HG03280 (cell line): Measurements from ENCODE around the gene BIN2.

ENCODE experiments used
- ATAC-seq: cut with Tn5 transposase; IDR thresholded peaks from one replicate; pipeline ENCODE4 v1.9.1; 2021; ENCODE audit warnings: mild to moderate bottlenecking, moderate library complexity; ENCODE audit not compliant: unreplicated experiment

The BIN2 gene

DNA sequence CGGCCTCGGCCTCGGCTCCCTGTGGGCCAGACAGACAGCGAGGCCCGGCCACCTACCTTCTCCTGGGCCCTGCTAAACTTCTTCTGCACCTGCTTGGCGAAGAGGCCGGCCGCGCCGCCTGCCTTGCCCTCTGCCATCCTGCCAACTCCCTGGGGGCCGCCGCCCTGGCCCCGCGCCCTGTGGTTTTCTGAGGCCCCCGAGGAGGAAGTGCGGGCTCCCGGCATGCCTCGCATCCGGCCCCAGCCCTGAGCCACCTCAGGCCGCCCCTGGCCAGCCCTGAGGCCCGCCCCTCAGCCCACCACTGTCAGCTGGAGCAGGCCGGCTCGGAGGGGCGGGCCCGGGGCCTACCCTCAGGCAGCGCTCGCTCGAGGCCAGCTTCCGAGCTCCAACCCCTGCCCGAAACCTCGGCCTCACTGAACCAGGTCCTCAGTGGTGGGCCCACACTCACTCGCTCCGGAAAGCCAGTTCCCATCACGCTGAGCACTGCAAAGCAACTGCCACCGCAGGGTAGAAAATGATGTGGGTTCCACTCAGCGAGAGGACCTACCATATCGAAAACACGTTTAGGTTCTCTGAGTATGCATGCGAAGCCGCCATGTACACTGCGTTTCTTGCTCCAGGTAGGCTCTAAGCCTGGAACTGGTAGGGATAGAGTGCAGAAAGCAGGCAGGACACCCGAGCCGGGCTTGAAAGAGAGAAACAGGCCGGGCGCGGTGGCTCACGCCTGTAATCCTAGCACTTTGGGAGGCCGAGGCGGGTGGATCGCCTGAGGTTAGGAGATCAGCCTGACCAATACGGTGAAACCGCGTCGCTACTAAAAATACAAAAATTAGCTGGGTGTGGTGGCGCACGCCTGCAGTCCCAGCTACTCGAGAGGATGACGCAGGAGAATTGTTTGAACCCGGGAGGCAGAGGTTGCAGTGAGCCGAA lies at the start of gene BIN2:
BIN2 (minus strand) TSS at position 209 of the 930 bp plus-strand sequence; CDS start at position 137, 72 bp downstream.
- ATAC-seq = peak; percentile 54

DNA sequence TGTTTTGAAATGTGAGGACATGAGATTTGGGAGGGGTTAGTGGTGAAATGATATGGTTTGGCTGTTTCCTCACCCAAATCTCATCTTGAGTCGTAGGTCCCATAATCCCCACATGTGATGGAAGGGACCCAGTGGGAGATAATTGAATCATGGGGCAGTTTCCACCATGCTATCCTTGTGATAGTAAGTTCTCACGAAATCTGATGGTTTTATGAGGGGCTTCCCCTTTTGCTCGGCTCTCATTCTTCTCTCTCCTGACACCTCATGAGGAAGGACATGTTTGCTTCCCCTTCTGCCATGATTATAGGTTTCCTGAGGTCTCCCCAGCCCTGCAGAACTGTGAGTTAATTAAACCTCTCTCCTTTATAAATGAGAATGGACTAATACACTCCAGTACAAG lies 49.2 kb upstream of the BIN2 start:
- ATAC-seq = no peak

DNA sequence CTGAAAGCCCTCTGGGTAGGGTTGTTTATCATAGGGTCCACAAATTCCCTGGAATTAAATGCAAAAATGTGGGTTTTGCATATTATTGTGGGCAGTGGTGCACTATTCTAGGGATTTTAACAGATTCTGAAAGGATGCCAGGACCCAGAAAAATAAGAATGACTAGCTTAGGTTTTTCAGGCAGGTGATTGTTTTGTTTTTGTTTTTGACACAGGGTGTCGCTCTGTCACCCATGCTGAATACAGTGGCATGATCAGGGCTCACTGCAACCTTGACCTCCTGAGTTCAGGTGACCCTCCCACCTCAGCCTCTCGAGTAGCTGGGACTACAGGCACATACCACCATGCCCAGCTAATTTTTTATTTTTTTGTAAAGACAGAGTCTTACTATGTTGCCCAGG lies 48.0 kb upstream of the BIN2 start:
- no peak for ATAC-seq

DNA sequence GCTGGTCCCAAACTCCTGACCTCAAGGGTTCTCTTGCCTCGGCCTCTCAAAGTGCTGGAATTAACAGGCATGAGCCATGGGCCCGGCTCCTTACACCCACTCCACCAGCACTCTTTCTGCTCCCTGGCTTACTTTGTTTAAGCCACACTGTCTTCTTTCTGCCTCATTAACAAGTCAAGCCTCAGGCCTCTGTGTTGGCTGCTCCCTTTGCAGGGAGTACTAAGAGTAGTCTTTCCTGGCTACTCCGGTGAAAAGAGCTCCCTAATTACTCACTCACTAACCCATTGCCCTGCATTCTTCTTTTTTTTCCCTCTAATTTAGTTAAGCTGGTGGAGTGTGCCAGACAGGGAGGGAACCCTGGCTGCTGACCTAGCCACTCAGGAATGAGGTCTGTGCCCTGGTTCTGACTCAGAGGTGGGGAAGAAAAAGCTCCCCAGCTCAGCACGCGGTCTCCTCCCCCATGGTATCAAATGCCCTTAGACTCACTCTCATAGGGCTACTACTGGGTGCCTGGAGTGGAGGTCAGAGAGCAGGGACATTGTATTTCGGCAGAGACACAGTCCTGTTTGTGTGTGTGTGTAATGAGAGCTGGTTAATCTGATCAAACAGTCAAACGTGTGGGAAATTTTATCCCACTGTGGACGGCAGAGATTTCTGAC lies 47.5 kb upstream of the BIN2 start:
- ATAC-seq = no peak

DNA sequence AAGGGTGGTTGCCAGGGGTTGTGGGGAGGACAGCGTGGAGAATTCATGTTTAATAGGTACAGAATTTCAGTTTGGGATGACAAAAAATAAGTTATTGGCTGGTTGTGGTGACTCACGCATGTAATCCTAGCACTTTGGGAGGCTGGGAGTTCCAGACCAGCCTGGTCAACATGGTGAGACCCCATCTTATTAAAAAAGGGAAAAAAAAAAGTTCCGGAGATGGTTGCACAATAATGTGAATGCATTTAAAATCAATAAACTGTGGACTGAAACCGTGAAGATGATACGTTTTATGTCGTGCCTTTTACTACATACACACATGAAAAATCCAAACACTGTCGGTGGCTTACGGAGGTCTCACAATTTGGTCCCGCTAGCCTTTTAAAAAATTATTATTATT lies 46.7 kb upstream of the BIN2 start:
- no peak for ATAC-seq

DNA sequence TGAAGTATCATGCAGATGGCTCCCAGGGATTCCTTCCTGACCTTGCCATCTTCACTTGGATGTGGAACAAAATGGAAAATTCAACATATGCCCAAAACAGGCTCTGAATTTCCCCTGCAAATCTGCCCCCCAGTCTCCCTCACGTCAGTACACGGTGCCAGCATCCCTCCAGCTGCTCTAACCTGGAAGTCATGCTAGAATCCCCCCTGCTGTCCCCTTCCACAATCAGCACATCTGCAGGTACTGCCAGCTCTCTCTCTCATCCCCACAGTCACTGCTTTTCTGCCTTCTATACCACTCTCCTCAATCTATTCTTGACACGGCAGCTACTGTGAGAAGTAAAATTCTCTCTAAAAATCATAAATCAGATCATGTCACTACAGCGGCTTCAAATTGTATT lies 45.6 kb upstream of the BIN2 start:
- no peak for ATAC-seq

DNA sequence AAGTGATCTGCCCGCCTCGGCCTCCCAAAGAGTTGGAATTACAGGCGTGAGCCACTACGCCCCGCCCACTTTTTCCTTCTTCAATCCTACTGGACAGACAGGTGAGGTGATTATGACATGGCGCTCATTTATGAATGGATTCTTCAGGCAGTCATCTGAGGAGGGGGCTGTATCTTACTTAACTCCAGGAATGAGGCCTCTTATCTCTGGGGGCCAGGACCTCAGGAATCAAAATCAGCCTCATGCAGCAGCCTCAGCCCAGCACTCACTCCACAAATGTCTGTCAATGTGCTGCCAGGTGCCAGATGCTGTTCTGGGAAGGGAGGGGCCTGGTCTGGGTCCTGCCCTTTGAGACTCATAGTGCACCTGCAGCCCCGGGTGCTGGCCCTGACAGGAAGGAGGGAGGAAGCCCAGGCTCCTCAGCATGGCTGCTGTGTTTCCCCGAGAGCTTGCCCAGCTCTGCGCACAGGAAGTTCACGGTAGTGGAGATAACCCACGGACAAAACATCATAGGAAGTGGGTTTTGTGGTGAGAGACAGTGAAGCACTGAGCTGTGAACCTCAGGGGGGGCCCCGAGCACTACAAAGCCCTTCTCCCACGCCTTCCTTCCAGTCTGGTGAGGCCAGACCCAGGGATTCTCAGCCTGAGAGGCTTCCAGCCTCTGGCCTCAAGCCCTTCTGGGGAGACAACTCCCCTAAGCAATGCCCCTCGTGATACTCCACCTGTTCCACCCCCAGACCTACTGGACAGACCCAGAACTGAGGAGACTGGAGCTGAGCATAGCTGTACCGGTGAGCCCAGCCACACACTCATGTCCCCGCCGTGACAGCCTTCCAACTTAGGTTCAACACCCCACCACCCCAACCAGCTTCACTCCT lies 44.9 kb upstream of the BIN2 start:
- ATAC-seq = peak; percentile 97

DNA sequence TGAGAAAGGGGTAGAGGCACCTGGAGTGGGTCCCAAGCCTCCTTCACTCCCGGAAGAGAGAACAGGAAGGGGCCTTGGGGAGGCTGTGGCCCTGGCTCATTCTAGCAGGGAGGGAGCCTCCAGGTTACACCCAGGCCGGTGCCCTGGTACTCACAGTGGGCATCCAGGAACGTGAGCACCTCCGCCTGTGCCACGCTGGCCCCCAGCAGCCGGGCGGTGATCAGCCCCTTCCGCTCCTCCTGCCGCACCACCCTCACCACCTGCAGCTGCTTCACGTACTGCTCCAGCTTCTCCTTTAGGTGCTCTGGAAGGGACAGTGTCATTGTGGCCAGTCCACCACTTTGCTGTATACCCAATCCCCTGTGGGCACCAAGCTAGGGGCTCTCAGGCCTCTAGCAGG lies 41.3 kb upstream of the BIN2 start:
- ATAC-seq = no peak

DNA sequence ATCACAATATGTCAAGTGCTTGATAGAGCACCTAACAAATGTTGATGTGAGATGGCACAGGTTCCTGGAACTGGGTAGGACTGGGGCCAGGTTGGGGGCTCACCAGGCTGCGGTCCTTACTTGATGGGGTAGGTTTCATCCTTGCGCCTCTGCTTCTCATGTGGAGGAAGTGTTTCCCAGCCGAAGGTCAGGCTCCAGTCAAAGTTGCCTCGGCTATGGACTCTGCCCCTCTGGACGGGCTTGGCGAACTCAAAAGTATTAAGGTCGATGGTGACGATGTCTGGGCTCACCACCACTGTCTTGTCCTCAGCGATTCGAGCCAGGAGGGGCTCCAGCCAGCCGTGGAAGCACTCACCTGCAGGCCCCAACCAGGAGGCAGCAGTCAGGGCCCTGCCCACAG lies 40.0 kb upstream of the BIN2 start:
- ATAC-seq = no peak

DNA sequence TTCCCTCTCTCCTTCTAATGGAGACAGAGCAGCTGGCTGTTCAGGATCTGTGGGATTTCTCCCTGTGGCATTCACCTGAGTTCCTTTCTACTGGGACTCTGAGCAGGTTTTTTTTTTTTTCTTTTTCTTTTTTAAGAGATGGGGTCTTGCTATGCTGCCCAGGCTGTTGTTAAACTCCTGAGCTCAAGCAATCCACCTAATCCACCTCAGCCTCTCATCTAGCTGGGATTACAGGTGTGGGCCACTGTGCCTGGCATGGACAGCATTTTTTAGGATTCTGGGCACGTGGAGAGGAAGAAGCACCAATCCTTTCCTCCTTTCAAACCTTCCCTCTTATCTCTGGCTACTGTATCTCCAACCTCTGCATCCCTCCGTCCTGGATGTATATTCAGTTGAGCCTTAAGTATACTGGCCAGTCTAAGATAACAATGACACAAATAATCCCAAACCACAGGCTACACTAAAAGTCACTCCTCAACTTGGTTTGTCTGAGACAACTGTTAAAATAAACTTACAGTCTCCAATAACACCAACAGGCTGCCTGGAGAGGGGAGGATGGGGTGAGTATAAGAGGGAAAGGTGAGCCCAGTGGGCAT lies 38.9 kb upstream of the BIN2 start:
- ATAC-seq = no peak

DNA sequence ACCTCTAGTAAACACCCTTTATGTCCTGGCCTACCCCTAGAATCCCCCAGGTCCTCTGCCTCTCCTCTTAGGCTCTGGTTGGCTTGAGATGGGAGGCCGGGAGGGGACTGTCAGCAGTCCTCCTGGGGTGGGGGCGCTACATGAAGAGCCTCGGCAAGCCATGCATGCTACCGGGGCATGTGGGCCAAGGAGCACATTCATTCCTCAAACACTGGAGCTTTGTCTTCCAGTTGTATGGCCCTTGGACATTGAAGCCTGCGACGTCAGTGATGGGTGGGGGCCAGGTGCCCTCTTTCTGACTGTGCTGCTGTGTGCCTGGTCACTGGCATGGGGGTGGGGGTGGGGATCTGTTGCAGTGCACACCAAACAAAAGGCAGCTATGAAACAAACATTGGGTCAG lies 38.3 kb upstream of the BIN2 start:
- ATAC-seq = no peak

DNA sequence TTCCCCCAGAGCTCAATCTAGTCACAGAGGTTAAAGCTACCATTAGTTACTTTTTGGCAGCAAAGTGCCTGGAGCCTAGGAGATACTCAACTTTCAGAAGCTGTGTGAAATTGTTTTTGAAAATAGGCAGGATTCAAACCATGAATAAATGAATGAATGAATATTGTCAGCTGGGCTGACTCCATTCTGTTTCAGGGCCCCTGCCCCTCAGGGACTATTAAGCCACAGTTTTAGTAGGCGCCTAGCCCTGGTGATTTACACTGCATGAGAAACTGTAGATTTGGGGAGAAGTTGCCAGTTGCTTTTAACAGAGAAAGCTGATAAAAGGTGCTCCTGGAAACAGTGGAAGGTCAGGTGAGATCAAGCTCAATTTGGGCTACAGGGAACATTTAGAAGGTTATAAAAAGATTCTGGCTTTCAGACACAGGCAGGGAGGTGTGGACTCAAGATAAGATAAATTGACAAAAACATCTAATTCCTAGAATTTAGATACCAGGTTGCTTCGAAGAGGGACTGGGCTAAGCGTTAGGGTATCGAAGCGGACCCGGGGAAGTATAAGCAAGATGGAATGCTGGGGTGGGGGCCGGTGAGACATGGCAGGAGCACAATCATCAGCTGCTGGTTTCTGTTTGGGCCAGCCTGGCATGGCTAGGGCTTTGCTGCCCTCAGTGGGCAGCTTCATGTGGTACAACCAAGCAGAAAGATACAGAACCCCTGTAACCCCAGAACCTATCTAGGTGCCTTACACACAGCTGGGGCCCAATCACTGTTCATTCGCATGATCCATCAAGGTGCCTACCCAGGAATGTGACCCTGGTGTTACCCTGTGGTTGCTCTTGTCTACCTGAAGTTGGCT lies 37.4 kb upstream of the BIN2 start:
- no peak for ATAC-seq

DNA sequence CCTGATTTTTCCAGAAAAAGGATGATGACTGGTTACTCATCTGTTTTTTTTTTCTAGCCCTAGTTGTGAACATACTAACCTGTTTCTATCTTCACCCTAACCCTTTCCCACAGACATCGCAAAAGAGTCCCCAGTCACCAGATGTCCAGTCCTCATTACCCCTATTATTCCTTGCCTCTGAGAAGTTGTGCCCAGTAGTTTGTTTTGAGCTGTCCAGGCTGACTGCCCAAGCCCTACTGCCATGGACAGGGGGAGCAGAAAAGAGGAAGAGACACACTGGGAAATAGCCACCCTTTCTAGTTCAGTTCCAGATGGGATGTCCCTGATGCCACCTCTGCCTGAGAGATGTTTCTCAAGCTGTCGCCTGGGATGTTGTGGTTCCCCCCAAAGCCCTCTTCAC lies 36.3 kb upstream of the BIN2 start:
- no peak for ATAC-seq

DNA sequence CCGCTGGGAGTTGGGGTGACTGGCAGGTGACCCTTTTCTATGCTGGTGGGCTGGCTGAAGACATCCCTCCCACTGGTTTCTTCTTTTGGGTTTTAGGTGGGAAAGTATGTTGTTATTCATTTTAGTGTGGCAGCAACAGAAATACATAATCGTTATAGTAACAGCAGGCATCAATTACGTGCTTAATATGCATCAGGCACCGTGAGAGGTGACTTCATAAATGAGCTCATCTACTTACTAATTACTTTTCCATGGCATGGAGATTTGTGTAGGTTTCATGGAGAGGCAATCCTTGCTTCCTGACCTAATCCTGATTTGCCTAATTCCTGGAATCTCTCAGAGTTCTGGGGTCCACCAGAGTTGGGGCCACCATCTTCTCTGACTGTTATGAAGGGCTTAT lies 35.9 kb upstream of the BIN2 start:
- ATAC-seq = no peak

DNA sequence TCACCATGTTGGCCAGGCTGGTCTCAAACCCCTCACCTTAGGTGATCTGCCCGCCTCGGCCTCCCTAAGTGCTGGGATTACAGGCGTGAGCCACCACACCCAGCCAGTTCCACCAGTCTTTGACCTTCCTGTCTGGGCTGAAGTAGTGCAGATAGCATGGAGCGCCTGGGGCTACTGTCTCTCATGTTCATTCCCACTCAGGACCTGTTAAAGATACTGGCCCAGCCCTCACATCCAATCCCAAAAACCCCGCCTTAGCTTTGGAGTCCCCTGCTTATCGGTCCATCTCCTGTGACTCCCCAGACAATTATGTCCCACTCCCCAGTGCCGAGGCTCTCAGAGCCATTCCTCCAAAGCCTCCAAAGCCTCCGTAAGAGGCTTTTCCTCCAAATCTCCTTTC lies 34.5 kb upstream of the BIN2 start:
- no peak for ATAC-seq

DNA sequence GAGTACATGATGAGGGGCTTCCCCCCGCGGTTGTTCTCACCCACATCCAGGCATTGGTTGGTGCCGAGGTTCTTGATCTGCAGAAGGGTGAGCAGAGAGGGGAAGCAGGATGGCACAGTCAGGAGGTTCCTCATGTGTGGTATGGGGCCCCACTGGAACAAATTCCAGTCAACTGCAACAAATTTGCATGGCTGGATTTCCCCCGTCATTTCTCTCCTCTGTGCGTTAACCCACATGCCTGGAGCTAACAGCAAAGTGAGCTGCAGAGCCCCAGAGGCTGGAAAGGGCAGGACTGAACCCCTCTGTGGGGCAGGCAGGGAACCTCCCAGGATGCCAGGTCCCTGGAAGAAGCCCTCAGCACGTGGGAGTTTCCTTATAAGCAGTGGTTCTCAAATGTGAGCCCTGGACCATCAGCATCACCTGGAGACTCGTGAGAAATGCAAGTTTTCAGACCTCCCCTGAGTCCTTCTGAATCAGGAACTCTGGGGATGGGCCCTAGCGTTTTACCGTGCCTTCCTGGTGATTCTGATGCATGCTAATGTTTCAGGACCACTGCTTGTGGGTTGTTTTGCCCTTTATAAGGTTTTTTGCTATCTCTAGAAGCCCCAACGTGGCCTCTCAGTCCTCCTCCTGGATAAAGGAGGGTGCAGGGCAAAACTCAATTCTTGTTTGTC lies 33.5 kb upstream of the BIN2 start:
- no peak for ATAC-seq

DNA sequence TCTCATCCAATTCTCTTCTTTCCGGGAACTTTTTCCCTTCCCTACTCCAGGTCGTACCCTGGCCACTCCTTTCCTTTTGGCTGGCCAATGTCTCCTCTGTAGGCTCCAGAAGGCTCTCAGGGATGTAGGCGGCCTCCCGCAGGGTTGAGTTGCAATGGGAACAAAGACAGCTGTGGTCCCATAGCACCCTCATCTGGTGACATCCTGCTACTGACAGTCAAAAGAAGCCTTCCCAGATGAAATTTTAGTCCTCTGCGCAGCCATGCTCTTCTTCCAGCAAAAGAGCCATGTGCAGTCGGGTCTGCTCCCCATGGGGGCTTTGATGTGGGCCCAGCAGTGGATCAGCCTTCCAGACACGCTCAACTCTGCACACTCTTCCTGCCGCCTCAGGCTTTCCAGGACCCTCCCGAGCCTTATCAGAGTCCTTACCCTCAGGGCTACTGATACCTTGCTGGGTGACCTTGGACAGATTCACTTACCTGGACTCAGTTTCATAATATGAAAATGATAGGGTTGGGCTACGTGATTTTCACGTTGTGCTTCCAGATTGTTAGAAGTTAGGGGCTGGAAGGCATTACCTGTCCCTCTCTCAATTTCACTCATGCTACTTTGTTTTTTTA lies 28.0 kb upstream of the BIN2 start:
- no peak for ATAC-seq

DNA sequence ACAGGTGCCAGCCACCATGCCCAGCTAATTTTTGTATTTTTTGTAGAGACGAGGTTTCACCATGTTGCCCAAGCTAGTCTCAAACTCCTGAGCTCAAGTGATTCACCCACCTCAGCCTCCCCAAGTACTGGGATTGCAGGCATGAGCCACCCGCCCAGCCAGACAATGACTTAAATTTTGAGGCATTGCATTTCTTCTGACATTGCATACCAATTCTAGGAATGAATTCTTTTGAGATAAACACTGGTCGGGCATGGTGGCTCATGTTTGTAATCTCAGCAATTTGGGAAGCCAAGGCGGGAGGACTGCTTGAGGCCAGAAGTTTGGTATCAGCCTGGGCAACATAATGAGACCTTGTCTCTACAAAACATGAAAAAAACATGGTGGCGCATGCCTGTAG lies 25.1 kb upstream of the BIN2 start:
- no peak for ATAC-seq

DNA sequence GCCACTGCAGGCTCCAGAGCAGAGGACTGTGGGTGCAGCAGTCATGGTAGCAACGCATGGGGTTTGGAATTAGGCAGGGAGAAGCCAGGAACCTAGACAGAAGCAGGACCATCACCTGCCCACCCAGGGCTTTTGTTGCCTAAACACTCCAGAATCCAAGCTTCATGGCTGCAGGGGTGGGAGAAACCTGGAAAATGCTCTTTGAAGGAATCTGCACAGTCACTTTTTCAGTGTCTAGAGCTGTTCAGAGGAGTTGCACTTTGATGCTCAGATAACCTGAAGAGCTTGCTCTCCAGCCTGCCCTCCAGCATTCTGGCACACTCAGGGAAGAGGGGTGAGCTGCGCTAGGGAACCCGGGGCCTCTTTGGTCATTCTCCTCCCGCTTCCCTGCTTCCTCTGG lies 24.1 kb upstream of the BIN2 start:
- ATAC-seq = no peak
